HUES6 (cell line): ENCODE measurements around the gene PTRH2.
"Not testable (repeated sequence)": the region's sequence is repeated elsewhere in the genome, so short reads cannot be mapped to it uniquely, and the experiment has no call there.

Experiments
- H3K27ac ChIP-seq: 2 replicates; pipeline ENCODE4 v1.7.0; 2013; ENCODE audit warnings: low read depth, mild to moderate bottlenecking, low read length, inconsistent platforms
- H3K27me3 ChIP-seq: 2 replicates; pipeline ENCODE4 v1.6.1; 2013; ENCODE audit warnings: low read length; ENCODE audit not compliant: control insufficient read depth, insufficient read depth
- H3K36me3 ChIP-seq: 2 replicates; pipeline ENCODE4 v1.6.1; 2013; ENCODE audit warnings: low read length; ENCODE audit not compliant: control insufficient read depth, insufficient read depth
- H3K4me1 ChIP-seq: 2 replicates; pipeline ENCODE4 v1.6.1; 2013; ENCODE audit warnings: low read length; ENCODE audit not compliant: control insufficient read depth, insufficient read depth
- H3K4me3 ChIP-seq: 2 replicates; pipeline ENCODE4 v1.5.1; 2013; ENCODE audit warnings: low read depth, low read length
- H3K9ac ChIP-seq: one replicate; pipeline ENCODE4 v1.6.1; 2013; ENCODE audit warnings: mild to moderate bottlenecking, low read length
- H3K9me3 ChIP-seq: 2 replicates; pipeline ENCODE4 v1.6.1; 2013; ENCODE audit warnings: low read depth, low read length; ENCODE audit not compliant: control insufficient read depth, insufficient read depth

PTRH2 gene

DNA sequence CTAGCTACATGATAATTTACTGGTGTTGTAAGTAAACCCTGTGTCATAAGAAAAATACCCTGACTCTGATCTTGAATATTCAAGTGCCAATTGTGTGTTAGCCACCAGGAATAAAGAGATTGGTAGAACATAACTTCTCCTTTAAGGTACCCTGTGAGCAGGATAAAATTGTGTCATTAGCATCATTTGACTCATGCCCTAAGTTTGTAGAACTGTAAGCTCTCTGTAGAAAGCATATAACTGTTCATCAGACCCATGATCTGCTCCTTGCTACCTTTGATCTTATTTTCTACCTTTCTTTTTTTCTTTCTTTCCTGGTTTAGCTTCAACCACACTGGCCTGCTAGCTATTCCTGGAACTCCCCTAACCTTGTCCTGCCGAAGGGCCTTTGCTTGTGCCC lies 35.8 kb downstream of the PTRH2 start:
- no peaks in the 10 kb centered on the region for H3K27me3 ChIP-seq
- H3K9ac ChIP-seq: no peak overlapping the region
- H3K9me3 ChIP-seq: no peaks in the 10 kb centered on the region
- H3K36me3 ChIP-seq: peaks cover 96% of the 10 kb centered on the region
- H3K4me3 ChIP-seq: no peak overlapping the region
- H3K4me1 ChIP-seq: no peaks in the 10 kb centered on the region
- H3K27ac ChIP-seq: no peak overlapping the region

DNA sequence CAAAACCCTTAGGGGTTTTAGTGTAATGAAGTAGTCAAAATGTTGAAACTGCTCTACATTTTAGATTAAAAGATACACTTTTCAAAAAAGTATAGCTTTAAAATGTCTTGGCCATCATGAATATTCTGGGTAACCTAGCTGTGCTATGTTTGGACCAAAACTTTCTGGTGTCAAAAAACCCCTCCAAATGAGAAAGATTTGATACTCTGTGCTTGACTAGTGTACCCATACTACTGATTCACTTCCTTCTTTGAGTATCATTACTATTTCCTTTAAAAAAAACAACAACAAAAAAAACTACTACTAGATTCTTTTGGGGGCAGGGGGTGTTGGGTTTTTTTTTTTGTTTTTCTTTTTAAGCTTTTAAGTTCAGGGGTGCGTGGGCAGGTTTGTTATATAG lies 37.3 kb downstream of the PTRH2 start:
- Histone ChIP-seq H3K36me3 (peaks cover 95% of the 10 kb centered on the region), H3K27ac (no peak overlapping the region), H3K4me3 (no peak overlapping the region), H3K9me3 (no peaks in the 10 kb centered on the region), H3K4me1 (no peaks in the 10 kb centered on the region), H3K27me3 (no peaks in the 10 kb centered on the region), H3K9ac (no peak overlapping the region)

DNA sequence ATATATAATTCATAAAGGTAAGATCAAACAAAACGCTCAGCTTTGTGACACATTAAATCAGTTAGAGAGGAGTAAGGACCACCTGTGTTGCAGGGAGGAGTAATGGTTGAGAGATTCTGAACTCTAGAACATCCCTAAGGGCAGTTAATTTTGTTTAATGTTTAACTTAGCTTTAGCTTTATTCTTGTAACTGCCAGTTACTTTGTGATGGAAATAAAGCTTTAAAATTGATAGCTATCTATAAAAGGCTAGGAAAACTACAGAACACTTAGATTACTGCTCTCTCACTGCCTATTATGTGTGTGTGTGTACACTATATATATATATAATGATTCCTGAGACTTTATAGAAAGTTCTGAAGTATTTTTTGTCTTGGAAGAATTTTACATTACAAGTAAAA lies 37.8 kb downstream of the PTRH2 start:
- Histone ChIP-seq H3K9me3 (no peaks in the 10 kb centered on the region), H3K4me3 (no peak overlapping the region), H3K4me1 (no peaks in the 10 kb centered on the region), H3K27ac (no peak overlapping the region), H3K27me3 (no peaks in the 10 kb centered on the region), H3K36me3 (peaks cover 95% of the 10 kb centered on the region), H3K9ac (no peak overlapping the region)

- H3K9me3 ChIP-seq: no peaks in the 10 kb centered on the region
- no peaks in the 10 kb centered on the region for H3K4me1 ChIP-seq
- H3K9ac ChIP-seq: no peak overlapping the region
- no peak overlapping the region for H3K4me3 ChIP-seq
- H3K27me3 ChIP-seq: no peaks in the 10 kb centered on the region
- peaks cover 95% of the 10 kb centered on the region for H3K36me3 ChIP-seq
- H3K27ac ChIP-seq: no peak overlapping the region
Measured at GRCh38 chr17:59668816-59669215, 38.4 kb downstream of the PTRH2 start.

GRCh38 chr17:59666235-59666634 lies 41.0 kb downstream of the PTRH2 start:
- peaks cover 97% of the 10 kb centered on the region for H3K36me3 ChIP-seq
- no peak overlapping the region for H3K27ac ChIP-seq
- no peaks in the 10 kb centered on the region for H3K4me1 ChIP-seq

DNA sequence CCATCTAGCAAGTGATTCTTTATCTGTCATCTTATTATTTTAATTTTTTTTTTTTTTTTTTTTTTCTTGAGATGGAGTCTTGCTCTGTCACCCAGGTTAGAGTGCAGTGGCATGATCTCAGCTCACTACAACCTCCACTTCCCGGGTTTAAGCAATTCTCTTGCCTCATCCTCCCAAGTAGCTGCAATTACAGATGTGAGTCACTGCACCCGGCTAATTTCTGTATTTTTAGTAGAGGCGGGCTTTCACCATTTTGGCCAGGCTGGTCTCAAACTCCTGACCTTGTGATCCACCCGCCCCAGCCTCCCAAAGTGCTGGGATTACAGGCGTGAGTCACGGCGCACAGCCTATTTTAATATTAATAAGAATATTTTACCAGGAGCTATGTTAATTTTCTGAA lies 50.6 kb downstream of the PTRH2 start:
- H3K9ac ChIP-seq, H3K27me3 ChIP-seq: not testable (repeated sequence)
- H3K36me3 ChIP-seq: peaks cover 91% of the 10 kb centered on the region

More at GRCh38 chr17:59666235-59666634, 41.0 kb downstream of the PTRH2 start:
- Histone ChIP-seq H3K27me3 (no peaks in the 10 kb centered on the region), H3K4me3 (no peak overlapping the region), H3K9me3 (no peaks in the 10 kb centered on the region), H3K9ac (no peak overlapping the region)

DNA sequence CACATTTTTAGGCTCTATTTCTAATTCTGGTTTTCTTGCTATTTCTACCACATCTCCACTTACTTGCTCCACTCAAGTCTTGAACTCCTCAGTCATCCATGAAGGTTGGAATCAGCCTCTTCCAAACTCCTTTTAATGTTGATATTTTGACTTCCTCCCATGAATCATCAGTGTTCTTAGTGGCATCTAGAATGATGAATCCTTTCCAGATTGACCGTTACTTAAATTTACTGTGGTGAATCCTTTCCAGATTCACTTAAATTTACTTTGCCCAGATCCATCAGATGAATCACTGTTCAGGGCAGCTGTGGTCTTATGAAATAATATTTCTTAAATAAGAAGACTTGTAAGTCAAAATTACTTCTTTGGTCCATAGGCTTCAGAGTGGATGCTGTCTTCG lies 55.1 kb downstream of the PTRH2 start:
- Histone ChIP-seq H3K36me3 (peaks cover 95% of the 10 kb centered on the region), H3K4me3 (no peak overlapping the region), H3K27me3 (no peaks in the 10 kb centered on the region), H3K4me1 (no peaks in the 10 kb centered on the region), H3K9ac (no peak overlapping the region), H3K27ac (no peak overlapping the region), H3K9me3 (no peaks in the 10 kb centered on the region)

More for the DNA sequence above, 50.6 kb downstream of the PTRH2 start:
- not testable (repeated sequence) for H3K9me3 ChIP-seq, H3K27ac ChIP-seq, H3K4me1 ChIP-seq, H3K4me3 ChIP-seq

DNA sequence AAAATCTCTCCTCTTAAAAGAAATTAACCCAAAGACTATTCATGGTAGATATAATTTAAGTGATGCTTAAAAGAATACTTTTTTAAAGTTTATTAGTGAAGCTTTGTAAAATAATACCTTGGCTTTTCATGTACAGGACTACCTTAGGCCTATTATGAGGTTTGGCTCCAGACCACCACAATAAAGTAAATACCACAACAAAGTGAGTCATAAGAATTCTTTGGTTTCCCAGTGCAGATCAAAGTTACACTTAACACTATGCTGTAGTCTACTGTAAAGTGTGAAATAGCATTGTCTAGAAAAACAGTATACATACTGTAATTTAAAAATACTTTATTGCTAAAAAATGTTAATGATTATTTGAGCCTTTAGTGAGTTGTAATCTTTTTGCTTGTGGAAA lies 55.9 kb downstream of the PTRH2 start:
- H3K4me1 ChIP-seq: no peaks in the 10 kb centered on the region
- H3K9ac ChIP-seq: no peak overlapping the region
- H3K9me3 ChIP-seq: no peaks in the 10 kb centered on the region
- no peaks in the 10 kb centered on the region for H3K27me3 ChIP-seq
- no peak overlapping the region for H3K4me3 ChIP-seq
- H3K36me3 ChIP-seq: peaks cover 94% of the 10 kb centered on the region
- H3K27ac ChIP-seq: no peak overlapping the region

- no peaks in the 10 kb centered on the region for H3K4me1 ChIP-seq
- H3K9ac ChIP-seq: no peak overlapping the region
- peaks cover 93% of the 10 kb centered on the region for H3K36me3 ChIP-seq
- H3K9me3 ChIP-seq: no peaks in the 10 kb centered on the region
- no peak overlapping the region for H3K4me3 ChIP-seq
- H3K27me3 ChIP-seq: no peaks in the 10 kb centered on the region
- no peak overlapping the region for H3K27ac ChIP-seq
Measured at GRCh38 chr17:59650642-59651041, 56.6 kb downstream of the PTRH2 start.

- H3K36me3 ChIP-seq: peaks cover 93% of the 10 kb centered on the region
- H3K4me3 ChIP-seq: no peak overlapping the region
- no peak overlapping the region for H3K27ac ChIP-seq
- no peak overlapping the region for H3K9ac ChIP-seq
- H3K4me1 ChIP-seq: no peaks in the 10 kb centered on the region
- H3K27me3 ChIP-seq: no peaks in the 10 kb centered on the region
- no peaks in the 10 kb centered on the region for H3K9me3 ChIP-seq
Measured at GRCh38 chr17:59649886-59650285, 57.3 kb downstream of the PTRH2 start.
